ENCODE results near the gene TTC13. TPM values are rescaled to one million over a fixed set of nuclear protein-coding genes. Genes with fewer than 3 reads are reported as not detected.

The TTC13 gene
- total and polyA plus RNA-seq, 12 donors, result 4.3 to 9.5 (median 7.3) TPM

DNA sequence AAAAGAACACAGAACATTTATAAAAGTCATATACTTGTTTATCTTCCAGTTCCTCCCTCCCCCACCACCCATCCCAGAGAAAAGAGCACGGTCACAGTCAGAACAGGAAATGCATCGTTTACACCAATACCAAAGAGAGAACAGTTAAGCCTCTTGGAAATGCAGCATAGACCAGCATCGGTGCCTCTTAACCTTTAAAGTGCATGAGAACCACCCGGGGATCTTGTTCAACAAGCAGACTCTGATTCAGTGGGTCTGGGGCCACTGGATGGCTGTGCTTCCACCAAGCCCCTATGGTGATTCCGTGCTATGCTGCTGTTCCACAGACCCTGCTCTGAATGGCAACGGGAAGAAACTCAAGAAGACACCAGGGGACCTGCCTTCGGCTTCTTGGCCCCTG is 42.2 kb upstream of the TTC13 start:
- Histone ChIP-seq H3K36me3 (peaks cover 0 to 28% (median 4%) of the 10 kb centered on the region in 9 donors), H3K9me3 (no peaks in the 10 kb centered on the region), H3K4me1 (peaks cover 2 to 26% (median 8%) of the 10 kb centered on the region in 9 donors), H3K4me3 (peak overlapping the region in 1 of 10 donors; percentile 8), H3K27ac (peak overlapping the region in 8 of 10 donors; percentile 30 to 64 (median 52)), H3K27me3 (no peaks in the 10 kb centered on the region)
- intact Hi-C loops (cut with DNase I), result no loop called here
- WGBS, 2 donors, result 47 to 52% methylated on average over 7 of the region's 7 CpGs
- DNase-seq, result no peak
- TF ChIP-seq, protein P1, sequence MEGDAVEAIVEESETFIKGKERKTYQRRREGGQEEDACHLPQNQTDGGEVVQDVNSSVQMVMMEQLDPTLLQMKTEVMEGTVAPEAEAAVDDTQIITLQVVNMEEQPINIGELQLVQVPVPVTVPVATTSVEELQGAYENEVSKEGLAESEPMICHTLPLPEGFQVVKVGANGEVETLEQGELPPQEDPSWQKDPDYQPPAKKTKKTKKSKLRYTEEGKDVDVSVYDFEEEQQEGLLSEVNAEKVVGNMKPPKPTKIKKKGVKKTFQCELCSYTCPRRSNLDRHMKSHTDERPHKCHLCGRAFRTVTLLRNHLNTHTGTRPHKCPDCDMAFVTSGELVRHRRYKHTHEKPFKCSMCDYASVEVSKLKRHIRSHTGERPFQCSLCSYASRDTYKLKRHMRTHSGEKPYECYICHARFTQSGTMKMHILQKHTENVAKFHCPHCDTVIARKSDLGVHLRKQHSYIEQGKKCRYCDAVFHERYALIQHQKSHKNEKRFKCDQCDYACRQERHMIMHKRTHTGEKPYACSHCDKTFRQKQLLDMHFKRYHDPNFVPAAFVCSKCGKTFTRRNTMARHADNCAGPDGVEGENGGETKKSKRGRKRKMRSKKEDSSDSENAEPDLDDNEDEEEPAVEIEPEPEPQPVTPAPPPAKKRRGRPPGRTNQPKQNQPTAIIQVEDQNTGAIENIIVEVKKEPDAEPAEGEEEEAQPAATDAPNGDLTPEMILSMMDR (IDR thresholded peaks at IDR 0.05), result no peak
- ATAC-seq, result peak in 2 of 8 donors; percentile 12 to 24

DNA sequence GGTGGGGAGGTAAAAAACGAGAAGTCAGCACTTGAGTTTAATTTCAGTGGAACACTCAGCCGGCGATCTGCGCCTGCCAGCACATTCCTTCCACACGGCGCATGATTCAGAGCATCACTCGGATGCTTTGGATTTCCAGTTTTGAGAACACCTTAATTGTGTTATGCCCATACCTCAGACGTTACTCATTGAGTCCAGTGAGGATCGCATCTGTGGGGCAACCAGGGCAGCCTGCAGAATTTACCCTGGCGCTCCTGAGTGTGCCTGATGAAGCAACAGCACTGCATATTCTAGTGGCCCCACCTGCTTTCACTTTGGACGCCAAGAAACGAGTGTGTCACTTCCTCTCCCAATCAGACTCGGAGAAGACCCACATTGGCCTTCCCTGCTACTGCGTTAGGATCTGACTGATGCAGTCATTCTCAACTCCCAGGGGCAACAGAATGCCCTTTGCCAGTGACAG is 41.5 kb upstream of the TTC13 start:
- peak in 7 of 8 donors; percentile 43 to 82 (median 60) for ATAC-seq
- Histone ChIP-seq H3K36me3 (peaks cover 0 to 29% (median 4%) of the 10 kb centered on the region in 9 donors), H3K27ac (peak overlapping the region in 6 of 10 donors; percentile 15 to 60 (median 40)), H3K27me3 (no peaks in the 10 kb centered on the region), H3K9me3 (no peaks in the 10 kb centered on the region), H3K4me1 (peaks cover 2 to 26% (median 8%) of the 10 kb centered on the region in 9 donors), H3K4me3 (no peak overlapping the region)
- 69 to 73% methylated on average over 14 of the region's 14 CpGs for WGBS, 2 donors
- DNase-seq, result peak in 1 of 2 donors; percentile 21
- TF ChIP-seq, protein P1 (IDR thresholded peaks at IDR 0.05), result no peak
- intact Hi-C loops (cut with DNase I), result no loop called here

DNA sequence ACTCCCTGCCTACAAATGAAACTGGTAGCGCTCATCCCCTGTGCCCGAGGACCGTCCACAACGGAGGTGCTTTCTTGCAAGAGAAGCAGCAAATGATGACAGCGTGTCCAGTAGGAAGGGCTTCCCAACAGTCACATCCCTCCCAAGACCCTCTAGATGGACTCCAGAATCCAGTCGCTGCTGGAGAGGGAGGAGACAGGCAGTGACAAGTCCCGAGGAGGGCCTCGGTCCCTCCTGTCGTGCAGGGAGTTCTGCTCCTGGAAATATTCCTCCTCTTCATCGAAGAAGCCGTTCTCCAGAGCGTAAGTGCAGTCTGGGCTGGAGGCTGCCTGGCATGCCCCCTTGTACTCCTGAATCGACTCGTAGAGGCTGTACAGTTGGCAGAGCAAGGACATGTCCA is 41.0 kb upstream of the TTC13 start:
- Histone ChIP-seq H3K4me3 (no peak overlapping the region), H3K9me3 (no peaks in the 10 kb centered on the region), H3K27ac (peak overlapping the region in 1 of 10 donors; percentile 51), H3K27me3 (no peaks in the 10 kb centered on the region), H3K36me3 (peaks cover 0 to 30% (median 4%) of the 10 kb centered on the region in 9 donors), H3K4me1 (peaks cover 2 to 26% (median 8%) of the 10 kb centered on the region in 9 donors)
- intact Hi-C loops (cut with DNase I), result loop anchor here in 2 of 10 donors (10.0 kb wide), 2 partner anchors 175 to 185 kb away; no protein-coding TSS in a partner anchor
- 92% methylated on average over 14 of the region's 14 CpGs for WGBS, 2 donors
- ATAC-seq (no peak), DNase-seq (no peak)
- TF ChIP-seq, protein P1 (IDR thresholded peaks at IDR 0.05), result no peak

DNA sequence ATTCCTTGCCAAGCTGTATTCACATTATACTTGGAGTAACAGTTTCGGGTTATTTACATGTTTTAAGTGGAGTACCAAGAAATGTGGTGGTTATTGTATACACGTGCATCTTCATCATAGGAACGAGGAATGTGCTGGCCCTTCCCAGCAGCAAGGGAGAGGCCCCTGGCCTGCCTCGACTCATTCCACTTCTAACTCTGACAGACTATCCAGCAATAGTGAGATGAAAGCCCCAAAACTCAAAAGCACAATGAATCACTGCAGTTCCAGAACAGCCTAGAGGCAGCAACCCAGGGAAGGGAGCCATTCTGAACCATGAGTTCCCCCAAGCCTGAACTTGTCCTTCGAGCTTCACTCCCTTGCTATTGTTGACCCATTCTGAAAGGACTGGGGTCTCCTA is 38.3 kb upstream of the TTC13 start:
- DNase-seq (no peak), ATAC-seq (no peak)
- TF ChIP-seq, protein P1 (IDR thresholded peaks at IDR 0.05), result no peak
- peaks cover 0 to 30% (median 4%) of the 10 kb centered on the region in 9 donors for H3K36me3 ChIP-seq
- peaks cover 0 to under 1% (median 0%) of the 10 kb centered on the region in 11 donors for H3K9me3 ChIP-seq
- 85 to 91% methylated on average over 5 of the region's 5 CpGs for WGBS, 2 donors
- H3K27ac ChIP-seq, result no peak overlapping the region
- peaks cover 2 to 24% (median 8%) of the 10 kb centered on the region in 9 donors for H3K4me1 ChIP-seq
- intact Hi-C loops (cut with DNase I), result loop anchor here in 2 of 10 donors (10.0 kb wide), 2 partner anchors 178 to 188 kb away; no protein-coding TSS in a partner anchor
- H3K4me3 ChIP-seq, result no peak overlapping the region
- no peaks in the 10 kb centered on the region for H3K27me3 ChIP-seq

All from heart right ventricle (tissue), 16 donors.